Fibroblast of lung (primary cell): ENCODE measurements around the gene PNMA1.

Source experiments
- EZH2 ChIP-seq: IDR thresholded peaks from 2 replicates; pipeline ENCODE4 v1.5.1; 2012; ENCODE audit warnings: low read length, control low read depth, mild to moderate bottlenecking; ENCODE audit errors: missing control alignments
- TF ChIP-seq, protein P1 (sequence below), 2 donors: IDR thresholded peaks in 1 of 2; conservative IDR thresholded peaks in 1 of 2; 1 replicate in 1 of 2; 2 replicates in 1 of 2; pipeline ENCODE4 v1.5.1; 2011 to 2012; ENCODE audit warnings: low read length in 2 of 2, control low read depth in 1 of 2, inconsistent platforms in 1 of 2, low read depth in 1 of 2, mild to moderate bottlenecking in 1 of 2

DNA sequence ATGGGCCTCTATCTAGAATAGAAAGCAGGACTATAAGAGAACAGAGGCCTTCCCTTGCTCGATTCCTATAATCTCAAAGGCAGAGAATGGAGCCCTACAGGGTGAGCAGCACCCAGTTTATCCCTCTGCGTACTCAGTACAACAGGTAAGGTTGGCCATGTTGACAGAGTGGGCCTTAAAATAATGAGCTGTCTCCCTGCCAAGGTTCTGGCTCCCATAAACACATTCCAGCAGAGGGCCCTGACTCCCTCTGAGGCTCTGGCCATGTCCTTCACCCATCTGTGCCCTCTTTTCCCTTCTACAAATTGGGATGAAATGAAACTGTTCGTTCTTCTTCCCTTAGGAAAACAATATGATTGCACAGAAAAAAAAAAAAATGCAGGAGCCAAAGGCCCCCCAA, 16.9 kb upstream of the PNMA1 start:
- TF ChIP-seq, protein P1, sequence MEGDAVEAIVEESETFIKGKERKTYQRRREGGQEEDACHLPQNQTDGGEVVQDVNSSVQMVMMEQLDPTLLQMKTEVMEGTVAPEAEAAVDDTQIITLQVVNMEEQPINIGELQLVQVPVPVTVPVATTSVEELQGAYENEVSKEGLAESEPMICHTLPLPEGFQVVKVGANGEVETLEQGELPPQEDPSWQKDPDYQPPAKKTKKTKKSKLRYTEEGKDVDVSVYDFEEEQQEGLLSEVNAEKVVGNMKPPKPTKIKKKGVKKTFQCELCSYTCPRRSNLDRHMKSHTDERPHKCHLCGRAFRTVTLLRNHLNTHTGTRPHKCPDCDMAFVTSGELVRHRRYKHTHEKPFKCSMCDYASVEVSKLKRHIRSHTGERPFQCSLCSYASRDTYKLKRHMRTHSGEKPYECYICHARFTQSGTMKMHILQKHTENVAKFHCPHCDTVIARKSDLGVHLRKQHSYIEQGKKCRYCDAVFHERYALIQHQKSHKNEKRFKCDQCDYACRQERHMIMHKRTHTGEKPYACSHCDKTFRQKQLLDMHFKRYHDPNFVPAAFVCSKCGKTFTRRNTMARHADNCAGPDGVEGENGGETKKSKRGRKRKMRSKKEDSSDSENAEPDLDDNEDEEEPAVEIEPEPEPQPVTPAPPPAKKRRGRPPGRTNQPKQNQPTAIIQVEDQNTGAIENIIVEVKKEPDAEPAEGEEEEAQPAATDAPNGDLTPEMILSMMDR (conservative IDR thresholded peaks at IDR 0.05 in 1 of 2, IDR thresholded peaks at IDR 0.05 in 1 of 2; ENCODE audit: low read depth in 1 of 2, low read length in 2 of 2), result no peak
- no peak for TF ChIP-seq EZH2
